ENCODE measurements around the gene GGCX. TPM values are rescaled to one million over a fixed set of nuclear protein-coding genes. Genes with fewer than 3 reads are reported as not detected.

Gene GGCX
- total and polyA plus RNA-seq, 2 of the 13 experiments (the other 11 are each of a cell fraction or from before 2014, with no cell fraction given) = 72.5 to 103 TPM

GRCh38 chr2:85595301-85596025 is 34.2 kb upstream of the GGCX start, which contains the start of gene RNF181 (continued):
- no peak for TF ChIP-seq SNAPC2 (CRISPR knock-in tag; IDR thresholded peaks at IDR 0.05)
- TF ChIP-seq NR2F6 (IDR thresholded peaks at IDR 0.05) = no peak
- no peak for TF ChIP-seq NR2F6 (CRISPR knock-in tag; IDR thresholded peaks at IDR 0.05)
- 0 out of 2 replicates have a peak, but pooled peaks have one; percentile 66 for TF ChIP-seq ZNF180 (CRISPR knock-in tag; IDR thresholded peaks at IDR 0.05; ENCODE audit: borderline replicate concordance, low read depth)
- 0 out of 2 replicates have a peak, but pooled peaks have one; percentile 22 for TF ChIP-seq ZNF839 (CRISPR knock-in tag; IDR thresholded peaks at IDR 0.05; ENCODE audit: borderline replicate concordance)
- peak; percentile 59; the same call in 1 of the 2 replicates for TF ChIP-seq FOXK1 (CRISPR knock-in tag; IDR thresholded peaks at IDR 0.05; ENCODE audit: borderline replicate concordance, low read depth)
- peak; percentile 7; the same call in 1 of the 2 replicates for TF ChIP-seq ZBTB33 (CRISPR knock-in tag; IDR thresholded peaks at IDR 0.05)
- no peak; the same call in 1 of the 2 replicates for TF ChIP-seq ZNF552 (CRISPR knock-in tag; IDR thresholded peaks at IDR 0.05; ENCODE audit: borderline replicate concordance)
- peak; percentile 45; the same call in 1 of the 2 replicates for TF ChIP-seq TGIF2 (CRISPR knock-in tag; IDR thresholded peaks at IDR 0.05)
- peak; percentile 78; the same call in 1 of the 2 replicates for TF ChIP-seq ZNF337 (CRISPR knock-in tag; IDR thresholded peaks at IDR 0.05; ENCODE audit: borderline replicate concordance, low read depth)
- no peak for TF ChIP-seq NFRKB (IDR thresholded peaks at IDR 0.05)
- TF ChIP-seq BRCA1 (CRISPR knock-in tag; IDR thresholded peaks at IDR 0.05) = 0 out of 2 replicates have a peak, but pooled peaks have one; percentile 53
- TF ChIP-seq MAFK (conservative IDR thresholded peaks at IDR 0.05 in 1 of 2, IDR thresholded peaks at IDR 0.05 in 1 of 2; ENCODE audit: low read length in 2 of 2) = no peak
- TF ChIP-seq ZNF296 (CRISPR knock-in tag; conservative IDR thresholded peaks at IDR 0.05) = peak; percentile 84; the same call in 1 of the 2 replicates
- no peak; the same call in 1 of the 2 replicates for TF ChIP-seq ZNF34 (CRISPR knock-in tag; IDR thresholded peaks at IDR 0.05; ENCODE audit: borderline replicate concordance)
- TF ChIP-seq BORCS8-MEF2B (CRISPR knock-in tag; IDR thresholded peaks at IDR 0.05) = peak; percentile 77
- TF ChIP-seq NRL (CRISPR knock-in tag; IDR thresholded peaks at IDR 0.05; ENCODE audit: borderline replicate concordance) = peak; percentile 95
- TF ChIP-seq HMGXB3 (CRISPR knock-in tag; IDR thresholded peaks at IDR 0.05; ENCODE audit: borderline replicate concordance) = peak; percentile 84
- peak; percentile 59; the same call in 1 of the 2 replicates for TF ChIP-seq E2F2 (CRISPR knock-in tag; IDR thresholded peaks at IDR 0.05; ENCODE audit: borderline replicate concordance)
- no peak; the same call in 1 of the 2 replicates for TF ChIP-seq U2AF2 (IDR thresholded peaks at IDR 0.05; ENCODE audit: low read depth, low read length)
- no peak for TF ChIP-seq NFE2 (CRISPR knock-in tag; IDR thresholded peaks at IDR 0.05)
- 0 out of 2 replicates have a peak, but pooled peaks have one; percentile 36 for TF ChIP-seq MXD3 (CRISPR knock-in tag; IDR thresholded peaks at IDR 0.05)

Data from HepG2 (cell line).